Activated CD4-positive, alpha-beta T cell treated with anti-CD3 and anti-CD28 coated beads, Interleukin-2, amount 50 U/mL, for 16 hours (primary cell): Measurements from ENCODE around the gene RPS5.
"Not testable (repeated sequence)": the region's sequence is repeated elsewhere in the genome, so short reads cannot be mapped to it uniquely, and the experiment has no call there.

Source experiments
- DNase-seq: peaks from one replicate; pipeline ENCODE4 v3.0.0-alpha.2; 2020

RPS5 gene

GRCh38 chr19:58407658-58408151, 20.6 kb downstream of the RPS5 start:
- no peak for DNase-seq

- peak; percentile 97 for DNase-seq
Observed at GRCh38 chr19:58408152-58409009, 21.3 kb downstream of the RPS5 start, which contains the start of gene ZNF584. ZNF584 (plus strand) TSS chr19:58408649; CDS start chr19:58409148, 499 bp downstream.

DNA sequence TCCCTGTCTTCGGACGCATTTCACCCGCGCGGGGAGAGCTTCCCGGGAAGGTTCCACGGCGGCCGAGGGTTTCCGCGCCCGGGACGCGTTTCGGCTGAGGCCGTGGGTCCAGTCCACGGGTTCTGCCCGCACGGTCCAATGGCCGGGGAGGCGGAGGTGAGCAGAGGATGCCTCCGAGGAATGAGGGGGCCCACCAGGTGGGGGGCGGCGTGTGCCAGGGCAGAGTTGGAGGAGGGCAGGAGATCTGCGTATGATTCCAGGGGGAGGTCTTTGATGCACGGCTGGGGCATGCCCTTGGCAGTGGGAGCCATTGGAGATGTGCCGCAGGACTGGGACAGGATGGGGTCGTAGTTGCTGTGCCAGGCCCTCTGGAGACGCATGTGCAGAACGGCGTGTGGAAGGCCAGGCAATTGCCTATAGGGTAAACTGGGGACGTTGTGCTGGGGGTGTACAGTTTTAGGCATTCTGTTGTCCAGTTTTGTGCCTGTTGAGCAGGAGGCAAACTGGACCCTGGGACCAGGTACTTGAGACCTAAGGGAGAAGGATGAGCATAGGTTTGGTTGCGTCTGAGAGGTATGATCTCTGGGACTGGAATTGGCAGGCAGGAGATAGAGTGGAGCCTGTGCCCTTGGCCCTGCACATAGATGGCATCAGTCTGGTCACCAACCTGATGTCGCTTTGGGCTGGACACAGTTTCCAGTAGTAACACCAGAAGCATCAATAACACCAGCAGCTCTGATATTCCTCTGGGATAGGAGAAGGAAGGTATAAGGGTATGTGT, 22.1 kb downstream of the RPS5 start:
- no peak for DNase-seq

- DNase-seq, result no peak
Observed at GRCh38 chr19:58416604-58417003, 29.5 kb downstream of the RPS5 start.

GRCh38 chr19:58417071-58417470, 30.0 kb downstream of the RPS5 start:
- no peak for DNase-seq

- no peak for DNase-seq
Observed at GRCh38 chr19:58428617-58429016, 41.5 kb downstream of the RPS5 start.

DNA sequence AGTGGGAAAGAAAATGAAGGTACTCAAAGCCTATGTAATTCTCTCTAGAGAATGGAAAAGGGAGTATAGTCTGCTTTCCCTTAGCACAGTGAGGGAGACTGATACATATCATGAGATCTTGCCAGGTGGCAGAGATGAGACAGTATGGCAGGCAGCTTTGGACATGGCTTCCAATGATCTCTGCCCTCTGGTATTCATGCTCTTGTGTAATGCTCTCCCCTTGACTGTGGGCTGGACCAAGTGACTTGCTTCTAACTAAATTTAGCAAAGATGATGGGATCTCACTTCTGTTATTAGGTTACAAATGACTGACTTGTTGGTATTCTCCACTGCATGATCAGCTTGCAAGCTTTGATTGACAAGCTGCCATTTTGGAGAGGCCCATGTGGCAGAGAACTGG, 42.7 kb downstream of the RPS5 start:
- DNase-seq, result no peak

DNA sequence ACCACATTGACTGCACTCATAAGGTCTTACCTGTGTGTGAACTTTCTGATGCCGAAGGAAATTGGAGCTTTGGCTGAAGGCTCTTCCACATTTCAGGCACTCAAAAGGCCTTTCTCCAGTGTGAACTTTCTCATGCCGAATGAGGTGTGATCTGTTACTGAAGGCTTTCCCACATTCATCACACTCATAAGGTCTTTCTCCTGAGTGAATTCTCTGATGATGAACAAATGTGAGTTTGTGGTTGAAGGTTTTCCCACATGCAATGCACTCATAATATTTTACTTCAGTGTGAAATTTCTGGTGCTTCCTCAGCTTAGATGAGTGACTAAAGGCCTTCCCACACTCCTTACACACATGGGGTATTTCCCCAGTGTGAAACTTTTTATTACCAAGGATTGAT, 47.1 kb downstream of the RPS5 start:
- DNase-seq, result no peak

DNA sequence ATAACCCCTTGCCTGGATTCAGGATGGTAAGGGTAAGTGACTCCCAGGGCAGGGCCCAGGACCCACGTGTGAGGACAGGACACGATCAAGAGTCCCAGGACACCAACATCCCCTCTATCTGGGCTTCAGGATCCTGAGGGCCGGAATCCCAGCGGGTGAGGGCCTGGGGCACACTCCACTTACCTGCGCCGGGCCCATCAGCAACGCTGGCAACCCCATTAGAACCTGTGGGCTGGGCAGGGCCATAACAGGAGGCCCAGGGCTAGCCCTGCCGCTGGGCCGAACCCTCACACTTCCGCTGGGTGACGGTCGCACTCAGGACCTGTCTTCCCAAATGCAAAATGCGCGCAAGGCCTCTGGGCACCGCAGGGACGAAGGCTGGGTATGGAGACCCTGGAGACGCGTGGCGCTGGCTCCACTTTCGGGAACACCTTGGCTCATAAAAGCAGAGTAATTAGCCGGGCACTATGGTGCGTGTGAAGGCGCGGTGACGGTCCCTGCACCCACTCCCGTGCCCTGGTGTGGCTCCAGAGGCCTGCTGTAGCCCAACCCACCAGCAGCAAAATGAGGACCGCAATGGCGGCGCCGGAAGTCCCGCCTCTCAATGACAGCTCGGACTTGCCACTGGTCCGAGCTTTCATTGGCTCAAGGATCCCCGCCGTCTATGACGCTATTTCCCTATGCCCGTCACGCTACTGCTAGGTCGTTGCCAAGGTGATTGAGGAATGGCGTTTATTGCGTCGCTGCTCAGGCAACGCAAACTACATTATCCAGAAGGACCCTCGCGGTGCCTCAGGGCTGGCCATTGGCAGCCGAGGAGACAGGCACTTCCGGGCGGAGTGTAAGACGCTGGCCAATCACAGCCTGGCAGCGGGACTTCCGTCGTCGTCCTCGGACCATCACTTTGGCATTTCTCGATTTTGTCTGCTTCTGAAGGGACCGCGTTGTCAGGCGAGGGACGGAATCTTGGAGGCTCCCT, 52.8 kb downstream of the RPS5 start, which contains the start of gene ZNF132:
Gene ZNF132, minus strand, starts transcription at position 578 of the 979 bp plus-strand sequence. Its CDS starts 332 bp downstream, at position 246.
- DNase-seq, result peak; percentile 98

- DNase-seq, result no peak
Observed at GRCh38 chr19:58440556-58440955, 53.5 kb downstream of the RPS5 start.

GRCh38 chr19:58442986-58443385, 55.9 kb downstream of the RPS5 start:
- not testable (repeated sequence) for DNase-seq
